Stimulated activated CD4-positive, alpha-beta T cell treated with anti-CD3 and anti-CD28 coated beads, TNF-alpha, amount 100 ng/mL, for 24 hours (primary cell): ENCODE results near the gene PNLIPRP2.

ENCODE experiments used
- DNase-seq, 3 experiments: peaks; one replicate each; pipeline ENCODE4 v3.0.0-alpha.2; 2020; ENCODE audit warnings: low read depth in 3 of 3

The PNLIPRP2 gene

DNA sequence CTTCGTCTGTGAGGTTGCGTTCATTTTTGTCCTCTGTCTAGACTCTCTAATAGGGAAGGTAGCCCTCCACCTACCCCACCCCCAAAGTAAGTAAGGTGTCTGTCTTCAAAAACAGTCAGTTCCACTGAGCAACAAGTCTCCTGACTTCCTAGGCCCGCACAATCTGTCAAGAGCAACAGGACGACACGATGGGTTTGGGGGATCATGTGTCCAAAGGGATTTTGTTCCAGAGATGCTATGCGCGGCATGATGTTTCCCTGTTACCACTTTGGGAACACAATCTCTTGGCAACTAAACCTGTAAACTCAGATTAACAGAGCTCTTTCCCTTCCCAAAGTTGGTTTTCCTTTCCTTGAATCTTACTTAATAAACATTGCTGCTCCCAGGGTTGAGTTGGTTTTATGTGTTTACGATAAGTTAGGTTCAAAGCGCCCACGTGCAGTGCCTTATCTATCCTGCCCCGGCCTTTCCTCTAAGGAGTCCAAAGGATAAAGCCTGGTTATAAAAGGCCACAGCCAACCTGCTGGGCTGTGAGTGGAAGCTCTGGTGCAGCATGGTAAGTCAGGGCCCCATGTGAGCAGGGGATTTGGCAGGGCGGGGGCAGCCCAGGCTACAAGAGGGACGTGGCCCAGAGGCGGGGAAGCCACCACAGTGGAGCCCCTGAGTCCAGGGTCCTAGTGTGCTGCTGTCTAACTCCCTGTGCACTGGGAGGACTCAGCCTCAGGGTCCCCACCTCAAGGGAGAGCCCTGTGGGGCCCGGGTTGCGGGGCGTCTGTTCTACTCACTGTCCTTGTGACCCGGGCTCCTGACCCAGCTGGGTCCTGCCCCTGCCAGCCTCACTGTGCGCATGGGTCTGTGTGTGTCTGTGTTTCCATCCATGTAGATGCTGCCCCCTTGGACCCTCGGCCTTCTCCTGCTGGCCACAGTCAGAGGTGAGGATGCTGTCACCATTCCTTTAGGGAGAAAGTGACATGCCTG, at the start of gene PNLIPRP2:
TSS of gene PNLIPRP2 (plus strand) at position 531 of the 978 bp plus-strand sequence.
- no peak for DNase-seq

DNA sequence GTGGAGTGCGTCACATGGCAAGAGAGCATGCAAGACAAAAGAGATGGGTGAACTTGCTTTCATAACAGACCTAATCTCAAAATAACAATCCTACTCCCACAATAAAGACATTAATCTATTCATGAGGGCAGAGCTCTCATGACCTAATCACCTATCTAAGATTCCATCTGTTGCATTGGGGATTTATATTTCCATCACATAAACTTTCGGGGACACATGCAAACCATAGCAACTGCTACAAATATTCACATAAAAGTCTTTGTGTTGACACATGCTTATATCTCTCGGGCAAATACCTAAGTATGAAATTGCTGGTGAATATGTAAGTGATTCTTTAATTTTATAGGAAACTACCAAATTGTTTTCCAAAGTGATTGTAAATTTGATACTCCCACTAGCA, 46.0 kb upstream of the PNLIPRP2 start:
- no peak for DNase-seq

DNA sequence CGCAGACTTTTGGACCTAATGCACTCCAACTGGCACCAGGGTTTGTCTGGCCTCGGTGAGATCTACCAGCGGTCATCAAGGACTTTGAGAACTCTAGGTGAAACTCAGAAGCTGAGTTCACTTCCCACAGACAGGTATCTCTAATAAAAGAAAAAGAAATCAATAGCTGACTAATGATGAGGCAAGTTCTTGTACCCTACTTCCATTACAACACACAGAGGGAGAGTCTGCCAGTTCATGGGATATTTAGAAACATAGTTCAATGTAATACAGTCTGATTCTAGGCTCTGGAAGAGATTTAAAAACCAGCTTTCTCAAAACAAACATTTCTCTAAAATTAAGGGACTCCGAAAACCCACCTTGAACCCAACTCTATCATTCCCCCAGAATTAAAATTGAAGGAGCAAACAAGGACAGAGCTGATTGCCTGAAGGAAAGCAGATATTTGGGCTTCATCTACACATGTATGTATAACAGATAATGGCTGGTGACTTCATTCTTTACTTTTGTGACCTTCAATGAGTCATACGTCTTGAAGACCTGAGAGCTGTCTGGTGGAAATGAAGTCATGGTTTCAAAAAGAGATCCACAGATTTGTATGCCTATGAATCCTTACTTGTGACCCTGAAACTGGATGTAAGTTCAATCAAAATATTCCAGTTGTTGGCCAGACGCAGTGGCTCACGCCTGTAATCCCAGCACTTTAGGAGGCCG, 32.7 kb upstream of the PNLIPRP2 start:
- no peak for DNase-seq

DNA sequence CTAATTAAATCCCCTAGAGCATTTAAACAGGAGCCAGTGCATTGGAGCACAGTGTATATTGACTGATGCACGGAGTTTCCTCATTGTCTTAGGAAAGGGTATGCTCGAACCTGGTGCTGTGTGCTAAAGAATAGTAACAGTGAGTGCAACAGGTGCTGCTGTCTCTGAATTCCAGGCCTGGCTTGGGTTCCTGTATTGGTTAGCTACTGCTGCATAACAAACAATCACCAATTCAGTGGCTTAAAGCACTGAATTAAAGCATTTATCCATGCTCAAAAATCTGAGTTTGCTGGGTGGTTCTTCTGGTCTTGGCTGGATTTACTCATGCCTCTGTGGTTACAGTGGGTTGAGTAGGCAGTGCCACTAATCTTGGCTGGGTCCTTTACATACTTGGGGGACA, 31.8 kb upstream of the PNLIPRP2 start:
- DNase-seq = no peak

DNA sequence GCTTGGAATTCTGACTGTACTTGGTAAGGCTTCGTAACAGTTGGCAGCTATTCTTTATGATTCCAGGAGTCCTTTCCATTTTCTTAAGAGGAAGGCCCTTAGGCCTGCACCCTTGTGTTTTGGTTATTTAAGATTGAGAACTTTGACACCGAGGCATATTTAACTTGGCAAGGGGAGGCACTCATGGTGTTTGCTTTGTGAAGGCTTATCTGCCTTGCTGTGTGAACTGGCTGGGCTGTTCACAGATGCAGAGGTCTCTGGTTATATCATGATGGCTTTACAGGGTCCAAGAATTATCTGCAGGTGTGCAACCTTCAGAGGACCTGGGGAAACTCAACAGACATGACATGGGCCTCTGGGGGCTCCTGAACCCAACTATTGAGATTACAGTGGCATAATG, 30.8 kb upstream of the PNLIPRP2 start:
- no peak for DNase-seq

DNA sequence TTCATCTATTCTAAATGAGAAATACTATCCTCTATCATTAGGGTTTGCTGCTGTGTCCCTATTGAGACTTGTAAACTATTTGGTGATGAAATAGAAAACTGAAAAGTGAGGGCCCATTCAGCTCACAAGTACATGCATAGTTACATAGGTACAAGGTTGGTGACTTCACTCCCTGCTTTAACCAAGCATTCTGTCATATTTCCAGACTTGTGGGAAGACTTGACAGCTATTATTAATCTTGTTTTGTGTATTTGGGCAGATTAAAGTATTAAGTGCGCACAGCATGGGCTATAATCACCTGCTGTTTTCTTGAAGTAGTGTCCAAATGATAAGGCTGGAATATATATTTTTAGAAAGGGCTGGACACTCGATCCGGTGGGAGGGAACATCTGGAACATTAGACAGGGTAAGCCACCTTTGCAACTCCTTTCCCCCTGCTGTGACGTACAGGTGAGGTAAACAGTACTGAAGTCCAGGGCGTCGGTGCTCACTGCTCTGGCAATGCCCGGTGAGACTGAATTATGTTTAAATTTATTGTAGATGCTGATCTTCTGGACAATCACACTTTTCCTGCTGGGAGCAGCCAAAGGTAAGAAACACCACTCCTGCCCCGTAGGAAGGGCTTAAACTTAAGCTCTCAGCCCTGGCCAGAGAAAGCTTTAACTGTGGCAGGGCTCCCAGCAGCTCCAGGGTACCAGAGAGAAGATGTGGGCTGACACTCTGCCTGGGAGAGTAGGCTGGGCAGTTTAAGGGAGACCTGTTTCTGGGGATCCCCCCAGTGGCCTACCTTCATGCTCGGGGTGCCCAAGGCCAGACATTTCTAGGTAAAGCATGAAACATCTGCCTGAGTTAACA, 29.9 kb upstream of the PNLIPRP2 start, which contains the start of gene PNLIPRP1:
TSS of gene PNLIPRP1 (plus strand) at position 370 of the 855 bp plus-strand sequence. CDS start at position 541, 171 bp downstream.
- no peak for DNase-seq

DNA sequence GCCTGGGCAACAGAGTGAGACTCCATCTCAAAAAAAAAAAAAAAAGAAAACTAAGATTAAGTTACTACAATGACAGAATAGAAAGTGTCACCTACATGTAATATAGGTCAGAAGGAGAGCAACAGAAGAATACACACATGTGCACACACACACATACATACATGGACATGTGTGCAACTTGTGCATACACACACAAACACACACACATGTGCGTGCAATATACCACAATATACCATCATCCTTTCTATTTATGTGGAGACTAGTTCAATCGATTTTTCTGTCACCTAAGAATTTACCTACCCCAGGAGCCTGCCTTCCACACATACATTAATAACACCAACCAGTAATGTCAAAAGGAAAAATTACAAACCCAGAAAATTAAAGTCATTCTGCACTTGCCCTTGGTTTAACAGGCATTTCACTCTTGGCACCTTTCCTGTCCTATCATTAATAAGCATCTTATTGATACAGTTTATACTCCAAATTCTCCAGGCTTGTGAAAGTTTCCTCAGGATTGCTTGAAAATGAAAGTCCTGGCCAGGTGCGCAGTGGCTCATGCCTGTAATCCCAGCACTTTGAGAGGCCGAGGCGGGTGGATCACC, 27.5 kb upstream of the PNLIPRP2 start:
- no peak for DNase-seq

DNA sequence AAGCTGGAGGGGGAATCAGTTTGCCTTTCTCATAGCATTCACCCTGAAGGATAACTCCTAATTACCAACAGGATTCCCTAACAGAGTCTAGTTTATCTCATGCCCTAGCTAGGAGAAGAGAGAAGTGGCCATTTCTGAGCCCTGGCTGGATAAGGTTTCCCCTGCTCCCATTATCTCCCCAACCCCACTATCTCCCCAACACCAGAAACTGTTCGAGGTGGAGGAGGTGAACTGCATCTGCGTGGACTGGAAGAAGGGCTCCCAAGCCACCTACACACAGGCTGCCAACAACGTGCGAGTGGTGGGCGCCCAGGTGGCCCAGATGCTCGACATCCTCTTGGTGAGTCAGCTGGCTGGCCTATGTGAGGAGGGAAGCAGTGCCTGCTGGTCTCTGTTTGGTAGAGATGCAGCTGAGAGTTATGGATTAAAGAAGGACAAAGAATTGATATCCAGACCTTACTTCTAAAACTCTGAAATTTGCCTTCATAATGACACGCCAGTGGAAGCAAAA, 26.2 kb upstream of the PNLIPRP2 start:
- no peak for DNase-seq

DNA sequence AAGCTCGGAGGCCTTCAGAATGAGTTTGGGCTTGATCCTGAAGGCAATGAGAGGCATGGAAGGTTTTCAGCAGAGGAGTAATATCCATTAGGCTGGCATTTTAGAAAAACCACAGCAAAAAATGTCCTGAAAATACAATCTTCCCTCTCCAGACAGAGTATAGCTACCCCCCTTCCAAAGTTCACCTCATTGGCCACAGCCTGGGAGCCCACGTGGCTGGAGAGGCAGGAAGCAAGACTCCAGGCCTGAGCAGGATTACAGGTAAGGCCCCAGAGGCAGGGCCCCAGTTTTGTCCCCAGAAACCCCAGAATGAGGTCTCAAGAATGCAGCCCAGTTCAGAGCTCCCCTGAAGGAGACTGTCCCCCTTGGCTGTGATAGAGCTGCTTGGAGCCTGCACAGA, 24.7 kb upstream of the PNLIPRP2 start:
- DNase-seq = no peak

DNA sequence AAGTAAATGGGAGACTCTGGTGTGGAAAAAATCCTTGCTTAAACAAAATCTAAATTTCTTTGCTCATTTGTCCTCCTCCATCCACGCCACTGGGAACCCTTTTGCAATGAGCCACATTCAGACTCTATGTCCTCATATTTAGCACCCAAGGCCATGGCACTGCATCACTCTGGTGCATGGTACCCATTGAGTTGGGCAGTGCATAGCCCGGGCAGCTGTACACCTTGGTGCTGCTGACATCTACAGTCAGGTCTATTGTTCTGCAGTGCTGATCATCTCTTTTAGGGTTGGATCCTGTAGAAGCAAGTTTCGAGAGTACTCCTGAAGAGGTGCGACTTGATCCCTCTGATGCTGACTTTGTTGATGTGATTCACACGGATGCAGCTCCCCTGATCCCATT, 23.2 kb upstream of the PNLIPRP2 start:
- no peak for DNase-seq

DNA sequence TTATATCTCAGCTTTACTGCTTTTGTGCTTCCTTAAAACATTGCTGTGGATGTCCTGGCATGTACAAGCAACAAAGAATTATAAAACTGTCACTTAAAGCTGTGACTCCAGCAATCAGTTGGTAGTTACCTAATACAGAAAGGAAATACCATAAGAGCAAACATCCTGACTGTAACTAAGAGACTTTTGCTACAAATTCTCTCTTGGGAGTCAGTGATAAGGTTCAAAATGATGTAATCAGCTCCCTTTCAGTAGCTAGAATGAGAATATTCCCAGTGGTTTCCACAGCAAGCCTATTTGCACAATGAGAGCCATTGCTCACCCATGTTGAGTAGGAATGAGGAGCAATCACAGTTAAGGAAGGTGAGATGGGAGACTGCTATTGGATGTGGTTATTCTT, 22.4 kb upstream of the PNLIPRP2 start:
- DNase-seq = no peak

DNA sequence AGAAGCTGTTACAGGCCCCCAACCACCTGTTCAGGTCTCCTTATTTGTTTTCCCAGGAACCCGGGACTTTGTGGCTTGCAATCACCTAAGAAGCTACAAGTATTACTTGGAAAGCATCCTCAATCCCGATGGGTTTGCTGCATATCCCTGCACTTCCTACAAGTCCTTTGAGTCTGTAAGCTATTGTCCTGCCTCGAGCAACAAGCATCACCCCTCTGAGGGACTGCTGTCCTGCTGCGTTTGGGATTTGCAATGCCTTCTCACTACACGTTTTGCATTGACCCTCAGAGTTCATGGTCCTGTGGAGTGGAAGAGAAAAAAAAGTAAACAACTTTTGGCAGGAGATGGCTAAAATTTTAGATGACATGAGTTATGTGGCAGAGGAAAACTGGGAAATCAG, 20.8 kb upstream of the PNLIPRP2 start:
- DNase-seq = no peak

DNA sequence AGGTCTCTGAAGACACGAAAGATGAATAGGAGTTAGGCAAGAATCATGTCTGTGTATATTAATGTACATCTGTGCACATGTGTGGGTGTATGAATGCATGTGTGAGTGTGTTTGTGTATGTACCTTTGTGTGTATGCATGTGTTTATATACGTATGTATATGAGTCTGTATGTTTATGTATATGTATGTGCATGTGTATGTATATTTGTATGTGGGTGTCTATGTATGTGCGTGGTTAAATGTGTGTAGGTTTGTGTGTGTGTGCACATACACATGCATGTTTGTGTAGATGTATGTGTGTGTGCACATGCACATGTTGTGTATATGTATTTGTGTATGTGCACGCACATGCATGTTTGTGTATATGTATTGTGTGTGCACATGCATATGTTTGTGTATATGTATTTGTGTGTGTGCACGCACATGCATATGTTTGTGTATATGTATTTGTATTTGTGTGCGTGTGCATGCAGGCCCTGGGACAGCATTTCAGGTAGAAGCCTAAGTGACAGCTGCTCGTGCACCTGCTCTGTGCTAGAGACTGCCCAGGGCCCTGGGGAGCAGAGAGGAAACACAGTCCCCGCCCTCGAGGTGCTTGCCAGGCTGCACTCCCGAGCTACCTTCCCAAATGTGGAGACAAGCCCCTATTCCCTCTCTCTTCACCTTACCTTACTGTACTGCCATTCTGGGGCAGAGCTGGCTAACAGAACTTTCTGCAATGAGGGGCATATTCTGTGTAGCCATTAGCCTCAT, 17.9 kb upstream of the PNLIPRP2 start:
- DNase-seq = no peak

DNA sequence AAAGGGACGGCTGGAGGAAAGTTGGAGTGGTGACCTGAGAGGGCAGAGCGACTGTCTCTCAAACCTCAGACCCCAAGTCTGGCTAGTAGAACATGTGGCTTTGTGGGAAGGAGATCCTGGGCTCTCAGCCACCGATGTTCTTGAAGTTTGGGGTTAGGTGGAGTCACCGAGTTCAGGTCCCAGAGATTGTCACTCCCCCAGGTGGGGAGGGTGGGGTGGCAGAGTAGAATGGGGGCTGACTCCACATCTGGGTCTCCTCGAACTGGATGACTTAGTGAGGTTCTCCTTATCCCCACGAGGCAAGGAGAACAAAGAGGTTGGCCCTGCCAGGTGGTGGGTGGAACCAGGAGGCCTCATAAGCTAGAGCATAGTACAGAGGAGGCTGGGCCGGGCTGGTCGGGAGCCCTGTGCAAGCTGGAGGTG, 14.7 kb upstream of the PNLIPRP2 start:
- no peak for DNase-seq

DNA sequence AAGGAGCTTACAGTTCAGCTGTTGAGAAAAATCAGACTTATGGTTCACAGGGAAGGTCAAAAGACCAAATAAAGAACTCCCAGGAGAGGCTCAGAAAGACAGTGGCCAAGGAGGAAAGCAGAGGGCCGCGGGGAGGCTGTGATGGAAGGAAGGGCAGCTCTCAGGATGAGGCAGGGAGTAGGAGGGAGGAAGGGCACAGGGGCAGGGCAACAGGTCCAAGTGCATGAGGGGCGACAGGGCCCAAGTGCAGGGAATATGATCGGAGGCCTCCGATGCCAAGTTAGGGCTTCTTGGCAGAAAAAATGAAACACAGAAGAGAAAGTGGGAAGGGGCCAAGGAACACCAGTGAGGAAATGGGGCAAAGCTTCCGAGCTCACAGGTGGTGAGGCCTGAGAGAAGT, 13.4 kb upstream of the PNLIPRP2 start:
- no peak for DNase-seq

DNA sequence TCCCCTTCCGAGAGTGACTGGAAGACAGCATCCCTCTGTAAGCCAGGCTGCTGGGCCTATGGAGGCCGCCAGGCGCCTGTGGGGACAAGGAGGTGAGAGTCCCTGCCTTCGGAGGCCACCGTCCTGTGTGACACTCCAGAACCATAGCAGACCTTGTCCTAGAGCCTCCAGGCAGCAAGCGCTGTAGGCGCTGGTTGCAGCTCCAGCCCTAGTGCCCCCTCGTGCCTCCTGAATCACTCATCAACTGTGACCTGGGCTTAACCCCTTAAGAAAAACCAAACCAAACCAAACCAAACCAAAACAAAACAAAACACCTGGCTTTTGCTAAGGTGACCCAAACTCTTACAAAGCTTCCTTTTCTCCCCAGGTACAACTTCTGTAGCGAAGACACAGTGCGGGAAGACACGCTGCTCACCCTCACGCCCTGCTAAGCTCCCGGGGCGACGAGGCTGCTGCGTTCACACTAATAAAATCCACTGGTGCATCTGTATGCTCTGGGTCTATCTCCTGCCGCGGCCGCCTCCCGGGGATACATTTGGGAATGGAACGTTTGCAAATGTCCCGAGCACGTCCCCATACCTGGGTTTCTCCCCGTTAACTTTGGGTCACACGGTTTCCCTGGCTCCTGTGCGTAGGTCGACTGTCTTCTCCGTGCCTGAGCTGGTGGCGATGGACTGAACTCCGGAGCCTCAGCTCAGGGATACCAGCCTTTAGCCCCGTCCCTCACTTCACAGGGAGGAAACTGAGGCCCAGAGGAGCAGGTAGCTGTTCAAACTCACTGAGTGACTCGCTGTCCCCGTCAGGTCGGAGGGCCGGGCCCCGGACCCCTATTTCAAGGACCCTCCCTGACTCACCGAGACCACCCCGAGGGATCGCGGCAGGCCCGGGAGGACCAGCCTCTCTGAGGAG, 11.8 kb upstream of the PNLIPRP2 start:
- DNase-seq = no peak

DNA sequence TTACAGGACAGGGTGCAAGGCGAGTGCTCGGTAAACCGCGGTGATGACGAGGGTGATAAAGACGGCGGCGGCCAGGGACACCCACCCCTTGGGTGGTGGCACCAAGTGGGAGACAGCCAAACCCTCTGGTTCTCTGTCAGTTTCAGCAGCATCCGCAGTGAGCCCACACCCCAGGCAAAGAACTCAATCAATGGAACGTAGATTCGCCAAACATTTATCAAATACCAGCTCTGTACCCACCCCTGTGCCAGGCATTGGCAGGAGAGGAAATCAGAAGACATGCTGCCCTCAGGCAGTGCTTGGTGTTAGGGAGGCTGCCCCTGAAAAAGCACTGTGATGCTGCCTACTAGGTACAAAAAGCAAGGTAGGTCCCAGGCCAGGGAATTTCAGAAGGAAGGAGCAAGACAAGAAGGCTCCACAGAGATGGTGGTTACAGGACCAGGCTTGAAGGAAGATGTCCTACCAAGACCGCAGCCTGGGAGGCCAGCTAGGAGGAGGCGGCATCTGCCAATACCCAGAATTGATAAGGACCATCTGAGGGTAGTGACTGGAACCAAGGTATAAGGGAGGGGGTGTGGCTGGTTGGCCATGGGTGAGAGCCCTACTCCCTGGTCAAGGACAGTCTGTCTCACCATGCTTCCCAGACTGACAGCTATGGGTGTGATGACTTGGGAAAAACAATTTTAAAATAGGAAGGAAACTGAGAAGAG, 10.2 kb upstream of the PNLIPRP2 start:
- DNase-seq = no peak

DNA sequence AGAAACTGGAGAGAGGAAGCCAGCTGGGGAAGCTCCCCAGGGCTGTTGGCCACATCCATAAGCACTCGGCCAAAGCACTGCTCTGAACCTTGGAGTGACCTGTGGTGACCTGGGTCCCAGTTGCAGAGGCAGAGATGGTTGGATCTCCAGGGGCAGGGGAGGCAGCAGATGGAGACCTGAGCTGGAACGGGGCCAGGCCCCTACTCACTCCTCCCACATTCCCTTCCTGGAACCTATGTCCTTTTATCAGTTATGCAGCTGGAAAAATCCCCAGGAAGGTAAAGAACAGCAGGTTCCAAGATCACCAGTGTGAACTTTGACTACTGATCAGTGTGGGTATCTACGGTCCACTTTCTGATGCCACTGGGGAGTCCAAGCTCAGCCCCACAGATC, 9.6 kb upstream of the PNLIPRP2 start:
- no peak for DNase-seq
